Measurements from ENCODE around the gene ACTL8.

- TF ChIP-seq POLR2AphosphoS5 (IDR thresholded peaks at IDR 0.05; ENCODE audit: low read depth, low read length) (no peak), TAF1 (IDR thresholded peaks at IDR 0.05; ENCODE audit: borderline replicate concordance, low read depth, low read length) (no peak), POLR2A (IDR thresholded peaks at IDR 0.05; ENCODE audit: low read depth, low read length) (no peak)
These were observed 92.0 kb downstream of the ACTL8 start for GRCh38 chr1:17847111-17847510.
